ENCODE results near the gene INTS15. TPM values are rescaled to one million over a fixed set of nuclear protein-coding genes. Genes with fewer than 3 reads are reported as not detected.

Gene INTS15
- total RNA-seq, 2 experiments from 2014 or later, result 33.0 to 40.9 TPM

GRCh38 chr7:6608794-6609193 lies 19.0 kb downstream of the INTS15 start:
- Histone ChIP-seq H3K79me2 (ENCODE audit: insufficient read depth, low read depth, low read length) (no peaks in the 10 kb centered on the region), H3K9me2 (ENCODE audit: insufficient read depth, low read length) (no peaks in the 10 kb centered on the region), H4K20me1 (ENCODE audit: insufficient read depth, low read length) (no peaks in the 10 kb centered on the region), H3K36me3 (ENCODE audit: insufficient read depth, low read length) (peaks cover 27% of the 10 kb centered on the region), H3K27ac (ENCODE audit: low read depth, low read length, poor library complexity, severe bottlenecking) (no peak overlapping the region), H3K9me3 (ENCODE audit: low read length) (no peaks in the 10 kb centered on the region), H3K4me1 (ENCODE audit: insufficient read depth, low read length, poor library complexity, severe bottlenecking) (no peaks in the 10 kb centered on the region), H3K4me3 (ENCODE audit: low read depth, low read length, poor library complexity, severe bottlenecking) (no peak overlapping the region), H3K4me2 (ENCODE audit: low read length) (no peak overlapping the region), H2AFZ (ENCODE audit: low read length) (no peak overlapping the region)
- ChIA-PET POLR2A (interaction anchor here (0.6 to 1.2 kb wide), 2 partner anchors 33 to 347 kb away, joined by 3 to 5 read pairs; no protein-coding TSS in a partner anchor), CTCF (ENCODE audit: unreplicated experiment) (no interaction called here)
- no peak for TF ChIP-seq CTCF (conservative IDR thresholded peaks at IDR 0.05; ENCODE audit: low read length)
- no peak for TF ChIP-seq EZH2phosphoT487 (IDR thresholded peaks at IDR 0.05; ENCODE audit: borderline replicate concordance, low read depth, low read length)
- intact Hi-C loops (cut with micrococcal nuclease; ENCODE audit: unreplicated experiment), result no loop called here
- BruUV-seq (replicated peaks), result no TSS peak
- no peak for DNase-seq (ENCODE audit: low spot score)

- CTCF ChIA-PET (ENCODE audit: unreplicated experiment), result no interaction called here
- no peak overlapping the region for H3K4me2 ChIP-seq (ENCODE audit: low read length)
- DNase-seq (ENCODE audit: low spot score), result no peak
- no peak overlapping the region for H3K27ac ChIP-seq (ENCODE audit: low read depth, low read length, poor library complexity, severe bottlenecking)
- BruUV-seq (replicated peaks), result no TSS peak
- no peaks in the 10 kb centered on the region for H3K9me3 ChIP-seq (ENCODE audit: low read length)
- POLR2A ChIA-PET, result interaction anchor here (0.8 kb wide), 1 partner anchor 101 kb away, joined by 3 read pairs; no protein-coding TSS in a partner anchor
- H2AFZ ChIP-seq (ENCODE audit: low read length), result no peak overlapping the region
- no peaks in the 10 kb centered on the region for H3K79me2 ChIP-seq (ENCODE audit: insufficient read depth, low read depth, low read length)
- intact Hi-C loops (cut with micrococcal nuclease; ENCODE audit: unreplicated experiment), result no loop called here
- H3K36me3 ChIP-seq (ENCODE audit: insufficient read depth, low read length), result peaks cover 9% of the 10 kb centered on the region; the same call in 1 of the 2 replicates
- no peaks in the 10 kb centered on the region for H3K9me2 ChIP-seq (ENCODE audit: insufficient read depth, low read length)
- H3K4me3 ChIP-seq (ENCODE audit: low read depth, low read length, poor library complexity, severe bottlenecking), result no peak overlapping the region
- H4K20me1 ChIP-seq (ENCODE audit: insufficient read depth, low read length), result no peaks in the 10 kb centered on the region
- no peaks in the 10 kb centered on the region for H3K4me1 ChIP-seq (ENCODE audit: insufficient read depth, low read length, poor library complexity, severe bottlenecking)
- TF ChIP-seq CTCF (conservative IDR thresholded peaks at IDR 0.05; ENCODE audit: low read length) (no peak), EZH2phosphoT487 (IDR thresholded peaks at IDR 0.05; ENCODE audit: borderline replicate concordance, low read depth, low read length) (no peak)
These were observed 23.0 kb downstream of the INTS15 start for GRCh38 chr7:6612819-6613218.

GRCh38 chr7:6613706-6614105 lies 23.9 kb downstream of the INTS15 start:
- no peak overlapping the region for H3K4me2 ChIP-seq (ENCODE audit: low read length)
- no peak for DNase-seq (ENCODE audit: low spot score)
- POLR2A ChIA-PET, result no interaction called here

More at GRCh38 chr7:6613706-6614105, 23.9 kb downstream of the INTS15 start:
- 0 out of 2 replicates have a peak, but pooled peaks cover 5% of the 10 kb centered on the region for H3K36me3 ChIP-seq (ENCODE audit: insufficient read depth, low read length)
- BruUV-seq (replicated peaks), result no TSS peak
- H4K20me1 ChIP-seq (ENCODE audit: insufficient read depth, low read length), result no peaks in the 10 kb centered on the region
- no peak overlapping the region for H3K4me3 ChIP-seq (ENCODE audit: low read depth, low read length, poor library complexity, severe bottlenecking)
- no peaks in the 10 kb centered on the region for H3K4me1 ChIP-seq (ENCODE audit: insufficient read depth, low read length, poor library complexity, severe bottlenecking)
- no peak overlapping the region for H2AFZ ChIP-seq (ENCODE audit: low read length)
- H3K79me2 ChIP-seq (ENCODE audit: insufficient read depth, low read depth, low read length), result no peaks in the 10 kb centered on the region
- no peaks in the 10 kb centered on the region for H3K9me2 ChIP-seq (ENCODE audit: insufficient read depth, low read length)
- CTCF ChIA-PET (ENCODE audit: unreplicated experiment), result no interaction called here
- intact Hi-C loops (cut with micrococcal nuclease; ENCODE audit: unreplicated experiment), result no loop called here
- H3K9me3 ChIP-seq (ENCODE audit: low read length), result no peaks in the 10 kb centered on the region
- H3K27ac ChIP-seq (ENCODE audit: low read depth, low read length, poor library complexity, severe bottlenecking), result no peak overlapping the region
- no peak for TF ChIP-seq EZH2phosphoT487 (IDR thresholded peaks at IDR 0.05; ENCODE audit: borderline replicate concordance, low read depth, low read length)
- no peak for TF ChIP-seq CTCF (conservative IDR thresholded peaks at IDR 0.05; ENCODE audit: low read length)
